HL-60 (cell line): ENCODE results near the gene MTCL3.

Source experiments
- DNase-seq, 2 experiments: peaks; one replicate each; pipeline ENCODE4 v3.0.0-alpha.2; 2010 to 2020; ENCODE audit warnings: low read depth in 1 of 2, low spot score in 1 of 2
- H3K27ac ChIP-seq: fragments of 250-450 bp; sonication (Bioruptor Pico); replicated peaks from 2 replicates; pipeline ENCODE4 v1.5.1; 2020; ENCODE audit warnings: mild to moderate bottlenecking, moderate library complexity
- H3K27me3 ChIP-seq: fragments of 250-450 bp; sonication (Bioruptor Pico); 2 replicates; pipeline ENCODE4 v1.5.1; 2021; ENCODE audit warnings: mild to moderate bottlenecking, moderate library complexity; ENCODE audit not compliant: insufficient read depth, poor library complexity, severe bottlenecking
- H3K4me3 ChIP-seq: replicated peaks from 2 replicates; pipeline ENCODE4 v1.5.1; 2011; ENCODE audit warnings: mild to moderate bottlenecking, control low read depth, low read length; ENCODE audit not compliant: insufficient read depth
- GABPA ChIP-seq: IDR thresholded peaks from 2 replicates; pipeline ENCODE4 v1.6.1; 2012; ENCODE audit warnings: low read depth
- POLR2AphosphoS5 ChIP-seq: IDR thresholded peaks from 2 replicates; pipeline ENCODE4 v1.6.1; 2012; ENCODE audit warnings: low read depth
- SPI1 ChIP-seq: IDR thresholded peaks from 2 replicates; pipeline ENCODE4 v1.6.1; 2012; ENCODE audit warnings: low read depth, mild to moderate bottlenecking, borderline replicate concordance
- TF ChIP-seq, protein P1 (sequence below): IDR thresholded peaks from 2 replicates; pipeline ENCODE4 v1.6.1; 2012; ENCODE audit warnings: low read depth; ENCODE audit not compliant: insufficient replicate concordance
- TF ChIP-seq, protein P2 (sequence below): IDR thresholded peaks from one replicate; pipeline ENCODE4 v1.5.1; 2011; ENCODE audit warnings: low read length, control low read depth, inconsistent platforms; ENCODE audit not compliant: insufficient read depth

MTCL3 gene

DNA sequence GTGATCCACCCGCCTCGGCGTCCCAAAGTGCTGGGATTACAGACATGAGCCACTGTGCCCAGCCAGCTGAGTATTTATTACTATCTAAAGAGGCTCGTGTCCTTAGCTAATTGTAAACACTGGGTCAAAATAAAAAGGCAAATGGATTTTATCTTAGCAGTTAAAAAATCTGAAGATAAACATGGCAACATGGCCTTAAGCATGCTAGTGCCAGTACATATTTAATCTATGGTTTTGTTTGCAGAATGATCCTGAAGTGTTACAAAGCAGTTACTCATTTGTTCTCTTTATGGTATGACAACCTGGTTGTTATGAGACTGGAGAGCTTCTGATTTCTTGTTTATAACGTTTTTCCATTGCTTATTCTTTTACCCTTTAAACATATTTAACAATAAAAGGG, 56.1 kb downstream of the MTCL3 start:
- Histone ChIP-seq H3K27ac (no peak overlapping the region), H3K27me3 (no peaks in the 10 kb centered on the region), H3K4me3 (no peak overlapping the region)
- DNase-seq, result no peak
- TF ChIP-seq SPI1, result no peak
- TF ChIP-seq POLR2AphosphoS5, result no peak
- TF ChIP-seq, protein P1, sequence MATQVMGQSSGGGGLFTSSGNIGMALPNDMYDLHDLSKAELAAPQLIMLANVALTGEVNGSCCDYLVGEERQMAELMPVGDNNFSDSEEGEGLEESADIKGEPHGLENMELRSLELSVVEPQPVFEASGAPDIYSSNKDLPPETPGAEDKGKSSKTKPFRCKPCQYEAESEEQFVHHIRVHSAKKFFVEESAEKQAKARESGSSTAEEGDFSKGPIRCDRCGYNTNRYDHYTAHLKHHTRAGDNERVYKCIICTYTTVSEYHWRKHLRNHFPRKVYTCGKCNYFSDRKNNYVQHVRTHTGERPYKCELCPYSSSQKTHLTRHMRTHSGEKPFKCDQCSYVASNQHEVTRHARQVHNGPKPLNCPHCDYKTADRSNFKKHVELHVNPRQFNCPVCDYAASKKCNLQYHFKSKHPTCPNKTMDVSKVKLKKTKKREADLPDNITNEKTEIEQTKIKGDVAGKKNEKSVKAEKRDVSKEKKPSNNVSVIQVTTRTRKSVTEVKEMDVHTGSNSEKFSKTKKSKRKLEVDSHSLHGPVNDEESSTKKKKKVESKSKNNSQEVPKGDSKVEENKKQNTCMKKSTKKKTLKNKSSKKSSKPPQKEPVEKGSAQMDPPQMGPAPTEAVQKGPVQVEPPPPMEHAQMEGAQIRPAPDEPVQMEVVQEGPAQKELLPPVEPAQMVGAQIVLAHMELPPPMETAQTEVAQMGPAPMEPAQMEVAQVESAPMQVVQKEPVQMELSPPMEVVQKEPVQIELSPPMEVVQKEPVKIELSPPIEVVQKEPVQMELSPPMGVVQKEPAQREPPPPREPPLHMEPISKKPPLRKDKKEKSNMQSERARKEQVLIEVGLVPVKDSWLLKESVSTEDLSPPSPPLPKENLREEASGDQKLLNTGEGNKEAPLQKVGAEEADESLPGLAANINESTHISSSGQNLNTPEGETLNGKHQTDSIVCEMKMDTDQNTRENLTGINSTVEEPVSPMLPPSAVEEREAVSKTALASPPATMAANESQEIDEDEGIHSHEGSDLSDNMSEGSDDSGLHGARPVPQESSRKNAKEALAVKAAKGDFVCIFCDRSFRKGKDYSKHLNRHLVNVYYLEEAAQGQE, result no peak
- TF ChIP-seq, protein P2, sequence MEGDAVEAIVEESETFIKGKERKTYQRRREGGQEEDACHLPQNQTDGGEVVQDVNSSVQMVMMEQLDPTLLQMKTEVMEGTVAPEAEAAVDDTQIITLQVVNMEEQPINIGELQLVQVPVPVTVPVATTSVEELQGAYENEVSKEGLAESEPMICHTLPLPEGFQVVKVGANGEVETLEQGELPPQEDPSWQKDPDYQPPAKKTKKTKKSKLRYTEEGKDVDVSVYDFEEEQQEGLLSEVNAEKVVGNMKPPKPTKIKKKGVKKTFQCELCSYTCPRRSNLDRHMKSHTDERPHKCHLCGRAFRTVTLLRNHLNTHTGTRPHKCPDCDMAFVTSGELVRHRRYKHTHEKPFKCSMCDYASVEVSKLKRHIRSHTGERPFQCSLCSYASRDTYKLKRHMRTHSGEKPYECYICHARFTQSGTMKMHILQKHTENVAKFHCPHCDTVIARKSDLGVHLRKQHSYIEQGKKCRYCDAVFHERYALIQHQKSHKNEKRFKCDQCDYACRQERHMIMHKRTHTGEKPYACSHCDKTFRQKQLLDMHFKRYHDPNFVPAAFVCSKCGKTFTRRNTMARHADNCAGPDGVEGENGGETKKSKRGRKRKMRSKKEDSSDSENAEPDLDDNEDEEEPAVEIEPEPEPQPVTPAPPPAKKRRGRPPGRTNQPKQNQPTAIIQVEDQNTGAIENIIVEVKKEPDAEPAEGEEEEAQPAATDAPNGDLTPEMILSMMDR, result no peak
- no peak for TF ChIP-seq GABPA

DNA sequence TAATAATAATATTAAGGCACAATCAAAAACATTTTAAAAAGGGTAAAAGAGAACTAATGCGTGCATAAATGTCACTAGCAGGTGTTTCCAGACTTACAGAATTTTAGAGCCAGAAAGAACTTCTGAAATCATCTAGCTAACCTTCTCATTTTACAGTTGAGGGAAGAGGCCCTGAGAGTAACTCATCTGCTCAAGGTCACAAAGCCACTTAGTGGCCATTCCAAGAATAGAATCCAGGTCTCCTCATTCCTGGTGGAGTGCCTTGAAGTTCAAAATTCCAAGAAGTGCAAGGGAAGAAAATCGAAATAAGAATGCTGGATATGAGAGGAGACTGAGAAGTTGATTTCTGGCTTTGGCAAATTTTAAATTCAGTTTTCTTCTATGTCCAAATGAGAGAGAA, 56.8 kb downstream of the MTCL3 start:
- Histone ChIP-seq H3K27ac (no peak overlapping the region), H3K27me3 (no peaks in the 10 kb centered on the region), H3K4me3 (no peak overlapping the region)
- DNase-seq, result no peak
- TF ChIP-seq, protein P2, result no peak
- TF ChIP-seq POLR2AphosphoS5 (no peak), GABPA (no peak), SPI1 (no peak)
- TF ChIP-seq, protein P1, result no peak

DNA sequence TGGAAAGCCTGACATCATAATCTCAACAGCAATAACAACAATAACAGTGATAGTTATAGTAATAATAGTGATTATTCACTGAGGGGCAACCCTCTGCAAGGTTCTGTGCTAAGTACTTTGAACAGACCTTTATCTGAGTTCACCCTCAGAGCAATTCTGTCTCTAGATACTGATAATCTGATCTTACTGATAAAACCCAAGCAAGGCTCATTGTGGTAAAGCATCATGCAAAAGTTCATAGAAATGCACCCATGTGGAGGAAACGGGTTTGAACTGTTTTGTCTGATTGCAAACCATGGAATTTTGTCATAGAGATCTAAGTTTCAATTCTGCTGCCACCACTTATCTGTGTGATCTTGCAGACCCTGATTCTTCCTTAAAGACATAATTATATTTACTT, 58.7 kb downstream of the MTCL3 start:
- Histone ChIP-seq H3K27ac (no peak overlapping the region), H3K4me3 (no peak overlapping the region), H3K27me3 (no peaks in the 10 kb centered on the region)
- TF ChIP-seq, protein P1, result no peak
- TF ChIP-seq SPI1 (no peak), GABPA (no peak), POLR2AphosphoS5 (no peak)
- TF ChIP-seq, protein P2, result no peak
- DNase-seq, result no peak
